Activated CD4-positive, alpha-beta T cell treated with anti-CD3 and anti-CD28 coated beads, Interleukin-2, amount 50 U/mL, for 24 hours (primary cell): ENCODE results near the gene MORN4.
"Not testable (repeated sequence)": the region's sequence is repeated elsewhere in the genome, so short reads cannot be mapped to it uniquely, and the experiment has no call there.

Source experiments
- DNase-seq, 2 donors: peaks; one replicate each; pipeline ENCODE4 v3.0.0-alpha.2; 2020; ENCODE audit warnings: low read depth in 1 of 2, low spot score in 1 of 2

The MORN4 gene

GRCh38 chr10:97598407-97599271, 34.7 kb downstream of the MORN4 start:
- no peak for DNase-seq

DNA sequence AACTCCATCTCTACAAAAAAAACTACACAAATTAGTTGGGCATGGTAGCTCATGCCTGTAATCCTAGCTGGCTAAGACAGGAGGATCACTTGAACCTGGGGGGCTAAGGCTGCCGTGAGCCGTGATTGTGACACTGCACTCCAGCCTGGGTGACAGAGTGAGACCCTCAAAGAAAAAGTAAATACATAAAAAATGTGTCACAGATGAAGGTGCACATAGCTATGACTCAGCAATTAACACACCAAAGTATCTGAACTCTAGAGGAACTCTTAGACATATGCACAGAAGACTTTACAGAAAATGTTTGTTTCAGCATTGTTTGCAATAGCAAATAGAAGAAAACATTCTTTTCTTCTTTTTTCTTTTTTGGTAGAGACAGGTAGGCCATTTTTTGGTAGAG, 35.5 kb downstream of the MORN4 start:
- no peak for DNase-seq

DNA sequence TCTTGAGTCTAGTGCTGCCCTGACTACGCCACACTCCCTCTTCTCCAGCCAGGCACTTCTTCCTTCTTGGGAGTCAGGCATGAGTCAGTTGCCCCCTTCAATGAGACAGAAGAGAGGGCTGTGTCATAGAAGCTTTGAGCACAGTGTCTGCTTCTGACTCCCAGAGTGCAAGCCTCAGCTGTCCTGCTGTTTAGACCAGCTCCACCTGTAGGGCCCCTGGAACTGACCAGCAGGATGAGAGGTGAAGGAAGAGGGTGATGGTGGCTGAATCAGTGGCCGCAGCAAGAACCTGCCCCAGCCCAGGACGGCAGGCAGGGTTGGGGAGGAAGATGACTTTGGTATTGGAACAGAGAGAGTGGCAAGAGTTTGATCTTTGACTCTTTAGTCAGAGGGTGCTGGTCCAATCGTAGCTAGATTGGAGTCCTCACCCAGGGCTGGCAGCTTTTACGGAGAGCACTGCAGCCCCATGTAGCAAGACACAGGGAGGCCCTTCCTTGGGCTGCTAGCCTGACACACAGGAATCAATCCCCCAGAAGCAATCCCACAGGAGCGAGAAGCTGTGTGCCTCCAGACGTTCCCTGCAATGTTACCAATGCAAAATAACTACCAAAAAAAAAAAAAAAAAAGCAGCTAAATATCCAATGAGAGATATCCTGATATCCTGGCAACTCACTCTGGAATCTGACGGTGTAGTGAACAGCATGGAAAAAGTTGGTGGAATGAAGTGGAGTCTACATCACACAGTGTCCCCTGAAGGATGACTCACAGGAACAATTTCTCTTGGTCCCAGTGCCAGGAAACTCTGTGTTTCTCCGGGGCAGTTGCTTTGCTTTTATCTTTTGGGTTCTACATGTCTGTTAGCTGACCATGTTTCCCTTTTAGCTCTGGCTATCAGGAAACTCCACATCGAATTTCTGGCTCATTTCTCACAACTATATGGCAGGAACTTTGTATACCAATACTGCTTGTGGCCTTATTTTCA, 36.9 kb downstream of the MORN4 start:
- no peak for DNase-seq

DNA sequence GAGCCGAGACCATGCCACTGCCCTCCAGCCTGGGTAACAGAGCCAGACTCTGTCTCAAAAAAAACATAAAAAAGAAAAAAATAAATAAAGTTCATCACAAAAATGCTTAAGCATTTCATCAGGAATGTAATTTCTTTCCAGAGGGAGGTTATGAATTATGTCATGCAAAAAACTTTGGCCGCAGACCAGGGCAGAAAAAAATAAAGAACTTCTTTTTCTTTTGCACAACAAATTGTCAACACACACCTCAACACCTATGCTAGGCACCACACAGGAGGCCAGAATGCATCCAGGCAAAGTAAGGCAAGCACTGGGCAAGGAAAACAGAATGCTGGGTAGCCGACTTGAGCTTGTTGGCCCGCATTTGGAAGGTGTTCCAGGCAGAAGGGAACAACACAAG, 39.9 kb downstream of the MORN4 start:
- no peak for DNase-seq

- DNase-seq = no peak
Measured at GRCh38 chr10:97590748-97591495, 42.4 kb downstream of the MORN4 start.

DNA sequence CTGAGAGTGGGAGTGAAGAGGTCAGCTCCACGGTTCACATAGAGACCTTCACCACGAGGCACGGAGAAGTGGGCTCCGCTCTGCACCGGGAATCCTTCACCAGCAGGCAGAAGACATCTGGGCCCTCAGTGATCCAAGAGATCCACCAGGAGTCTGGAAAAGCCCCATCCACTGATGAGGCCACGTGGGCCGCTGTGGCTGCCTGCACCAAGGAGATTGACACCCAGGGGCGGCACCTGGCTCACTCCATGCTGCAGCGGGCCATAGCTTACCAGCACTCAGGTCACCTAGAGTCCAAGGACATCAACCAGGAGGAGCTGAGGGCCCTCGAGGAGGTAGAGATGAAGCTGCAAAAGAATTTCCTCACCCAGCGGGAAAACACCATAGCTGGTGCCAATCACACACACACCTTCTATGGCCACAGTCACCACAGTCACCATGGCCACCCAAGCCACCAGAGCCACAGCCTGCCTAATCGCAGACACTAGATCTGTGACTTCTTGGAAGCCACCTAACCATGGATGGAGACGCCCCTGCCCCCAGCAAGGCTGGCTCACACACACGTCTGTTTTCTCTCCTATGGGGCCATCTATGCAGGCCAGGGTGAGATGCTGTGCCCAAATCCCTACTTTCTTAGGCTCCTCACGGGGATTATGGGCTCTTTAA, 43.1 kb downstream of the MORN4 start:
- no peak for DNase-seq

DNA sequence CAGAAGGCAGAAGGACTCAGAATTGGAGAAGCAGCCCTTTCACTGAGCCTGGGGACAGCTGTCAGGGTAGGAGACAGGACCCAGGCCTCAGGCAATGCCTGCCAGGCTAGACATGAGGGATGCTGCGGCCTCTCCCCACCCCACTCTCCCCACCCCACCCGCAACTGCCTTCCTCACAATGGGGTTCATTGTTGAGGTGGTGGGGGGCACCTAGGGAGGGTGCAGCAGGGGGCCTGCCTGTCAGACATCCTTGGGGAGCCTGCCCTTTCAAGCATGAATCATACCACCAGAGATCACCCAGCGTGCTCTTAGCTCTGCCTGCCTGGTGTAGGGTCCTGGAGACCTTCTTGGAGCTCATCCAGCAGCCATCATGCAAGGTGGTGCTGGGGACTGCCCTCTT, 43.8 kb downstream of the MORN4 start, which contains the start of gene C10orf62:
Gene C10orf62 (plus strand): TSS at position 243 of the 400 bp plus-strand sequence. CDS start 177 bp downstream, outside the sequence.
- DNase-seq = no peak

DNA sequence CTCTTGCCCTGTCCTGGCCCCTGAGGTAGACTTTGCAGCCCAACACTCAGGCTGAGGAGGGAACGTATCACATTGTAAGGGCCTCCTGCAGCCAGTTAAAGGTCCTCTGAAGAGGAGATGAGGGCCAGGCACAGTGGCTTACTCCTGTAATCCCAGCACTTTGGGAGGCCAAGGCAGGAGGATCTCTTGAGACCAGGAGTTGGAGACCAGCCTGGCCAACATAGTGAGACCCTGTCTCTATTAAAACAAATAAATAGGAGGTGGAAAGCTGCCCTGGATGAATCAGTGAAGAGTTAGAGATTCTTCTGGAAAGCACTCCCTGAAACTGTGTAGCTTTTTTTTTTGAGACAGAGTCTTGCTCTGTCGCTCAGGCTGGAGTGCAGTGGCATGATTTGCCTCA, 46.1 kb downstream of the MORN4 start:
- no peak for DNase-seq

- no peak for DNase-seq
Measured at GRCh38 chr10:97585439-97585811, 47.9 kb downstream of the MORN4 start.

DNA sequence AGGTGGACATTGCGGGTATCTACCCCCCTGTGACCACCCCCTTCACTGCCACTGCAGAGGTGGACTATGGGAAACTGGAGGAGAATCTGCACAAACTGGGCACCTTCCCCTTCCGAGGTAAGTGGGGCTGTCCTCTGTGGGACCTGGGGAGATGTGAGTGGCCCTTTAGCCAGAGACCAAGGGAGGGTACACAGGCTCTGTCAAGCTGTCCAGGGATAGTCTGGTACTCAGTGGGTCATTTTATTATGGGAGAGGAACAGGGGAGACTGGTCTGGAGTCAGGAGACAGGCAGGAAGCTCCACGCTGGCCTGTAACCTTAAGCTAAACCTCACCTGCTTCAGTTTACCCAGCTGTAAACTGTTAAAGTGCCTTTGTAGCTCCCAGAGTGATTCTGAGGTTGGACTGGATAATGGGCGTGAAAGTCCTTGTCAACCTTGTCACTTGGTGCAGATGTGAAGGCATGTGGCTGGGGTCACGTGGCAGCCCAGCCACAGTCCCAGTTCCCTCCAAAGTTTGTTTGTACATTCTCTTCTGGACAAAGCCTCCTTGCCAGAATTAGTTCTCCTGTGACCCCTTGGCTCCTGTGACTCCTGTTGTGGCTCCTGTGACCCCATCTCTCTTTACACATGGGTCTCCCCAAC, 48.4 kb downstream of the MORN4 start:
- no peak for DNase-seq

GRCh38 chr10:97584060-97584797, 49.1 kb downstream of the MORN4 start, which contains the start of gene HOGA1:
TSS of gene HOGA1 (plus strand) at chr10:97584389. CDS start at chr10:97584704, 315 bp downstream.
- DNase-seq = no peak

- no peak for DNase-seq
Measured at GRCh38 chr10:97583476-97583875, 49.8 kb downstream of the MORN4 start.

- no peak for DNase-seq
Measured at GRCh38 chr10:97582169-97582568, 51.1 kb downstream of the MORN4 start.

DNA sequence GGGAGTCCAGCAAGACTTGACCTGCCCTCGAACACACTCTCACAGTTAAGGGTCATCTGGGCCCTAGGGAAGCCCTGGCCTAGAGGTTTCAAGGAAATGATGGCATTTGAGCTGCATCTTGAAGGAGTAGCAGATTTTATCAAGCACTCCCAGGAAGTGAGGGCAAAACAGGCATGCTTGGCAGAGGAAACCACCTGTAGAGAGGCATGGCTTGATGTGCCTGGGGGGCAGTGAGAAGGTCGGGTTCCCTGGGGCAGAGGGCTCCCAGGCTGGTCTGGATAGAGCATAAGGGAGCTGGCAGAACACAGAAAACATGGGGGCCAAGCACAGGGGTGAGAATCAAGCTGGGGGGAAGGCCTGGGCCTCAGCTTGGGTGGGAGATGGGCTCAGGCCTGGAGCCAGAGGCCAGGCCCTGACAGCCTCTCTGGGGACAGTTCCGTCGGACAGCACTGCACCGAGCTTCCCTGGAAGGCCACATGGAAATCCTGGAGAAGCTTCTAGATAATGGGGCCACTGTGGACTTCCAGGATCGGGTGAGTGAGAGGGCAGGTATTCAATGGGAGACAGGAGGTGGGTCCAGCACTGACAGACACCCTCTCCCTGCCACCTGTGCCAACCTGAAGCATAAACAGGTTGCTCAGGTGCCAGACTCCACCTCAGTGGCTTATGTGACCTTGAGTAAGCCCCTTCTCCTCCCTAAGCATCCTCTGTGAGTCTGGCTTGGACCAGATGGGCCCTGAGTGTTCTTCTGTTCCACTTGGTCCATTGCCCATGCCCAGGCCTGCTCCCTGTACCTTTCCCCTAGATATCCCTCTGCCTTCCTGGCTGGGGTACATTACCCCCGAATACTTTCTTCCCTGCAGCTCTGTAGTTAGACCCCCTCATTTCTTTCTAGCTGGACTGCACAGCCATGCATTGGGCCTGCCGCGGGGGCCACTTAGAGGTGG, 52.6 kb downstream of the MORN4 start:
- no peak for DNase-seq

- DNase-seq = no peak
Measured at GRCh38 chr10:97578171-97578844, 55.0 kb downstream of the MORN4 start.

GRCh38 chr10:97577701-97578100, 55.6 kb downstream of the MORN4 start:
- no peak for DNase-seq

DNA sequence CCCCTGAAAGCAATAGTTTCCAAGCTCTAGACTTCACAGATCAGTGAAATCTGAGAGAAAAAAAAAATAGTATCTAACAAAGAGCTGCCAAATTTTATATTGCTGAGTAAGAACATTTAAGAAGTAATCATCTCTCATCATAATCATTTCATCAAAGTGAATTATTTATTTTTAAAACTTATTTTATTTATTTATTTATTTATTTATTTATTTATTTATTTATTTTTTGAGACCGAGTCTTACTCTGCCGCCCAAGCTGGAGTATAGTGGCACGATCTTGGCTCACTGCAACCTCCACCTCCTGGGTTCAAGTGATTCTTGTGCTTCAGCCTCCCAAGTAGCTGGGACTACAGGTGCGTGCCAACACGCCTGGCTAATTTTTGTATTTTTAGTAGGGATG, 56.8 kb downstream of the MORN4 start:
- not testable (repeated sequence) for DNase-seq
